ENCODE data around the gene FGF12. TPM values are rescaled to one million over a fixed set of nuclear protein-coding genes. Genes with fewer than 3 reads are reported as not detected.

Gene FGF12
- total RNA-seq, 1 experiment from 2014 or later = 0.07 TPM

- ChIA-PET POLR2A (no interaction called here), CTCF (no interaction called here), RAD21 (ENCODE audit: low non-redundant PET in 1 of 2, low total read pairs in 2 of 2, uncharacterized antibody in 2 of 2, unreplicated experiment in 2 of 2) (no interaction called here)
- no peak overlapping the region for H3K27ac ChIP-seq (ENCODE audit: low read depth, low read length)
- TF ChIP-seq, protein P1, sequence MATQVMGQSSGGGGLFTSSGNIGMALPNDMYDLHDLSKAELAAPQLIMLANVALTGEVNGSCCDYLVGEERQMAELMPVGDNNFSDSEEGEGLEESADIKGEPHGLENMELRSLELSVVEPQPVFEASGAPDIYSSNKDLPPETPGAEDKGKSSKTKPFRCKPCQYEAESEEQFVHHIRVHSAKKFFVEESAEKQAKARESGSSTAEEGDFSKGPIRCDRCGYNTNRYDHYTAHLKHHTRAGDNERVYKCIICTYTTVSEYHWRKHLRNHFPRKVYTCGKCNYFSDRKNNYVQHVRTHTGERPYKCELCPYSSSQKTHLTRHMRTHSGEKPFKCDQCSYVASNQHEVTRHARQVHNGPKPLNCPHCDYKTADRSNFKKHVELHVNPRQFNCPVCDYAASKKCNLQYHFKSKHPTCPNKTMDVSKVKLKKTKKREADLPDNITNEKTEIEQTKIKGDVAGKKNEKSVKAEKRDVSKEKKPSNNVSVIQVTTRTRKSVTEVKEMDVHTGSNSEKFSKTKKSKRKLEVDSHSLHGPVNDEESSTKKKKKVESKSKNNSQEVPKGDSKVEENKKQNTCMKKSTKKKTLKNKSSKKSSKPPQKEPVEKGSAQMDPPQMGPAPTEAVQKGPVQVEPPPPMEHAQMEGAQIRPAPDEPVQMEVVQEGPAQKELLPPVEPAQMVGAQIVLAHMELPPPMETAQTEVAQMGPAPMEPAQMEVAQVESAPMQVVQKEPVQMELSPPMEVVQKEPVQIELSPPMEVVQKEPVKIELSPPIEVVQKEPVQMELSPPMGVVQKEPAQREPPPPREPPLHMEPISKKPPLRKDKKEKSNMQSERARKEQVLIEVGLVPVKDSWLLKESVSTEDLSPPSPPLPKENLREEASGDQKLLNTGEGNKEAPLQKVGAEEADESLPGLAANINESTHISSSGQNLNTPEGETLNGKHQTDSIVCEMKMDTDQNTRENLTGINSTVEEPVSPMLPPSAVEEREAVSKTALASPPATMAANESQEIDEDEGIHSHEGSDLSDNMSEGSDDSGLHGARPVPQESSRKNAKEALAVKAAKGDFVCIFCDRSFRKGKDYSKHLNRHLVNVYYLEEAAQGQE (IDR thresholded peaks at IDR 0.05; ENCODE audit: low read depth) = no peak
- H3K4me2 ChIP-seq (ENCODE audit: low read length) = no peak overlapping the region
- no peaks in the 10 kb centered on the region for H3K4me1 ChIP-seq (ENCODE audit: control insufficient read depth in 1 of 2, insufficient read depth in 2 of 2, low read length in 2 of 2)
- H3K79me2 ChIP-seq (ENCODE audit: insufficient read depth, low read length) = no peaks in the 10 kb centered on the region
- peaks cover 28% of the 10 kb centered on the region for H3K27me3 ChIP-seq (ENCODE audit: insufficient read depth, low read length)
- no peak overlapping the region for H2AFZ ChIP-seq (ENCODE audit: low read depth, low read length, poor library complexity, severe bottlenecking)
- ATAC-seq = no peak
- no peaks in the 10 kb centered on the region for H3K36me3 ChIP-seq (ENCODE audit: control insufficient read depth in 1 of 2, insufficient read depth in 2 of 2, low read length in 2 of 2)
- H3K9ac ChIP-seq (ENCODE audit: low read length) = no peak overlapping the region
- H3K4me3 ChIP-seq (replicated peaks in 1 of 2; ENCODE audit: low read depth in 1 of 2, low read length in 2 of 2) = no peak overlapping the region
- H4K20me1 ChIP-seq (ENCODE audit: insufficient read depth) = no peaks in the 10 kb centered on the region
- DNase-seq (ENCODE audit: low read depth, low spot score) = no peak
- no peaks in the 10 kb centered on the region for H3K9me2 ChIP-seq (ENCODE audit: insufficient read depth)
- intact Hi-C loops (cut with micrococcal nuclease) = no loop called here
- BruUV-seq (replicated peaks) = no TSS peak
- H3K9me3 ChIP-seq (ENCODE audit: control insufficient read depth in 1 of 2, insufficient read depth in 1 of 2, low read depth in 1 of 2, low read length in 2 of 2) = no peaks in the 10 kb centered on the region
Measured at GRCh38 chr3:192249516-192249915, 477.8 kb downstream of the FGF12 start.

- no peaks in the 10 kb centered on the region for H3K79me2 ChIP-seq (ENCODE audit: insufficient read depth, low read length)
- no peak overlapping the region for H3K4me3 ChIP-seq (replicated peaks in 1 of 2; ENCODE audit: low read depth in 1 of 2, low read length in 2 of 2)
- no peak overlapping the region for H2AFZ ChIP-seq (ENCODE audit: low read depth, low read length, poor library complexity, severe bottlenecking)
- ATAC-seq (no peak), DNase-seq (ENCODE audit: low read depth, low spot score) (no peak)
- no peak overlapping the region for H3K9ac ChIP-seq (ENCODE audit: low read length)
- no peaks in the 10 kb centered on the region for H3K36me3 ChIP-seq (ENCODE audit: control insufficient read depth in 1 of 2, insufficient read depth in 2 of 2, low read length in 2 of 2)
- no peak overlapping the region for H3K27ac ChIP-seq (ENCODE audit: low read depth, low read length)
- no peak overlapping the region for H3K4me2 ChIP-seq (ENCODE audit: low read length)
- no peaks in the 10 kb centered on the region for H3K9me2 ChIP-seq (ENCODE audit: insufficient read depth)
- BruUV-seq (replicated peaks) = no TSS peak
- ChIA-PET POLR2A (no interaction called here), RAD21 (ENCODE audit: low non-redundant PET in 1 of 2, low total read pairs in 2 of 2, uncharacterized antibody in 2 of 2, unreplicated experiment in 2 of 2) (no interaction called here), CTCF (interaction anchor here (1.2 kb wide), 1 partner anchor 25 kb away, joined by 3 read pairs; no protein-coding TSS in a partner anchor)
- intact Hi-C loops (cut with micrococcal nuclease) = no loop called here
- H3K9me3 ChIP-seq (ENCODE audit: control insufficient read depth in 1 of 2, insufficient read depth in 1 of 2, low read depth in 1 of 2, low read length in 2 of 2) = no peaks in the 10 kb centered on the region
- H3K27me3 ChIP-seq (ENCODE audit: insufficient read depth, low read length) = peaks cover 29% of the 10 kb centered on the region
- H3K4me1 ChIP-seq (ENCODE audit: control insufficient read depth in 1 of 2, insufficient read depth in 2 of 2, low read length in 2 of 2) = no peaks in the 10 kb centered on the region
- no peaks in the 10 kb centered on the region; the same call in 1 of the 2 replicates for H4K20me1 ChIP-seq (ENCODE audit: insufficient read depth)
- TF ChIP-seq, protein P2, sequence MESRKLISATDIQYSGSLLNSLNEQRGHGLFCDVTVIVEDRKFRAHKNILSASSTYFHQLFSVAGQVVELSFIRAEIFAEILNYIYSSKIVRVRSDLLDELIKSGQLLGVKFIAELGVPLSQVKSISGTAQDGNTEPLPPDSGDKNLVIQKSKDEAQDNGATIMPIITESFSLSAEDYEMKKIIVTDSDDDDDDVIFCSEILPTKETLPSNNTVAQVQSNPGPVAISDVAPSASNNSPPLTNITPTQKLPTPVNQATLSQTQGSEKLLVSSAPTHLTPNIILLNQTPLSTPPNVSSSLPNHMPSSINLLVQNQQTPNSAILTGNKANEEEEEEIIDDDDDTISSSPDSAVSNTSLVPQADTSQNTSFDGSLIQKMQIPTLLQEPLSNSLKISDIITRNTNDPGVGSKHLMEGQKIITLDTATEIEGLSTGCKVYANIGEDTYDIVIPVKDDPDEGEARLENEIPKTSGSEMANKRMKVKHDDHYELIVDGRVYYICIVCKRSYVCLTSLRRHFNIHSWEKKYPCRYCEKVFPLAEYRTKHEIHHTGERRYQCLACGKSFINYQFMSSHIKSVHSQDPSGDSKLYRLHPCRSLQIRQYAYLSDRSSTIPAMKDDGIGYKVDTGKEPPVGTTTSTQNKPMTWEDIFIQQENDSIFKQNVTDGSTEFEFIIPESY (IDR thresholded peaks at IDR 0.05; ENCODE audit: extremely low read depth, insufficient replicate concordance, low read length) = no peak
- no peak for TF ChIP-seq SIN3A (IDR thresholded peaks at IDR 0.05; ENCODE audit: low read depth)
- TF ChIP-seq, protein P3, sequence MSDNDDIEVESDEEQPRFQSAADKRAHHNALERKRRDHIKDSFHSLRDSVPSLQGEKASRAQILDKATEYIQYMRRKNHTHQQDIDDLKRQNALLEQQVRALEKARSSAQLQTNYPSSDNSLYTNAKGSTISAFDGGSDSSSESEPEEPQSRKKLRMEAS (IDR thresholded peaks at IDR 0.05) = no peak
- no peak for TF ChIP-seq POLR2AphosphoS5 (IDR thresholded peaks at IDR 0.05; ENCODE audit: low read depth, low read length)
- no peak for TF ChIP-seq SRF (IDR thresholded peaks at IDR 0.05; ENCODE audit: low read depth)
- no peak for TF ChIP-seq ZNF274 (IDR thresholded peaks at IDR 0.05; ENCODE audit: low read depth, low read length)
- TF ChIP-seq RAD21 (IDR thresholded peaks at IDR 0.05; ENCODE audit: low read depth) = no peak
- TF ChIP-seq TCF7L2 (IDR thresholded peaks at IDR 0.05; ENCODE audit: borderline replicate concordance, extremely low read depth, insufficient read depth, insufficient read length) = no peak
- TF ChIP-seq, protein P4, sequence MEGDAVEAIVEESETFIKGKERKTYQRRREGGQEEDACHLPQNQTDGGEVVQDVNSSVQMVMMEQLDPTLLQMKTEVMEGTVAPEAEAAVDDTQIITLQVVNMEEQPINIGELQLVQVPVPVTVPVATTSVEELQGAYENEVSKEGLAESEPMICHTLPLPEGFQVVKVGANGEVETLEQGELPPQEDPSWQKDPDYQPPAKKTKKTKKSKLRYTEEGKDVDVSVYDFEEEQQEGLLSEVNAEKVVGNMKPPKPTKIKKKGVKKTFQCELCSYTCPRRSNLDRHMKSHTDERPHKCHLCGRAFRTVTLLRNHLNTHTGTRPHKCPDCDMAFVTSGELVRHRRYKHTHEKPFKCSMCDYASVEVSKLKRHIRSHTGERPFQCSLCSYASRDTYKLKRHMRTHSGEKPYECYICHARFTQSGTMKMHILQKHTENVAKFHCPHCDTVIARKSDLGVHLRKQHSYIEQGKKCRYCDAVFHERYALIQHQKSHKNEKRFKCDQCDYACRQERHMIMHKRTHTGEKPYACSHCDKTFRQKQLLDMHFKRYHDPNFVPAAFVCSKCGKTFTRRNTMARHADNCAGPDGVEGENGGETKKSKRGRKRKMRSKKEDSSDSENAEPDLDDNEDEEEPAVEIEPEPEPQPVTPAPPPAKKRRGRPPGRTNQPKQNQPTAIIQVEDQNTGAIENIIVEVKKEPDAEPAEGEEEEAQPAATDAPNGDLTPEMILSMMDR (IDR thresholded peaks at IDR 0.05 in 2 of 3, conservative IDR thresholded peaks at IDR 0.05 in 1 of 3; ENCODE audit: borderline replicate concordance in 1 of 3, insufficient read depth in 1 of 3, low read depth in 2 of 3, low read length in 2 of 3) = no peak
- TF ChIP-seq EZH2 (IDR thresholded peaks at IDR 0.05) = no peak
Measured at GRCh38 chr3:192246847-192247559, 480.3 kb downstream of the FGF12 start.
